Liver (tissue), 9 donors: Measurements from ENCODE around the gene UNC13B. TPM values are rescaled to one million over a fixed set of nuclear protein-coding genes. Genes with fewer than 3 reads are reported as not detected.
A peak's percentile ranks its signal among the peaks of the same experiment; 100 is the strongest.

Experiments
- DNase-seq: peaks from one replicate; pipeline ENCODE4 v3.0.0-alpha.2; 2017; ENCODE audit warnings: low spot score
- H3K27ac ChIP-seq, 2 donors: one replicate each; pipeline ENCODE4 v1.7.0; 2013; ENCODE audit warnings: inconsistent platforms in 2 of 2, low read length in 2 of 2, control low read depth in 1 of 2, low read depth in 1 of 2, mild to moderate bottlenecking in 1 of 2
- H3K27me3 ChIP-seq, 4 donors: one replicate each; pipeline versions ENCODE4 v1.6.1 to v1.7.0; 2013; ENCODE audit warnings: low read length in 3 of 4, inconsistent platforms in 1 of 4, mild to moderate bottlenecking in 1 of 4, moderate library complexity in 1 of 4; ENCODE audit not compliant: control insufficient read depth in 4 of 4, insufficient read depth in 4 of 4
- H3K36me3 ChIP-seq, 4 donors: one replicate each; pipeline versions ENCODE4 v1.6.1 to v1.7.0; 2013; ENCODE audit warnings: low read length in 3 of 4, mild to moderate bottlenecking in 3 of 4, low read depth in 1 of 4, moderate library complexity in 1 of 4; ENCODE audit not compliant: control insufficient read depth in 4 of 4, insufficient read depth in 3 of 4
- H3K4me1 ChIP-seq, 4 donors: one replicate each; pipeline versions ENCODE4 v1.6.1 to v1.7.0; 2013; ENCODE audit warnings: low read length in 3 of 4, mild to moderate bottlenecking in 3 of 4, moderate library complexity in 1 of 4; ENCODE audit not compliant: control insufficient read depth in 4 of 4, insufficient read depth in 4 of 4
- H3K4me3 ChIP-seq, 3 donors: one replicate each; pipeline versions ENCODE4 v1.6.1 to v1.7.0; 2013; ENCODE audit warnings: low read length in 3 of 3, control low read depth in 1 of 3, low read depth in 1 of 3, mild to moderate bottlenecking in 1 of 3
- H3K9ac ChIP-seq, 2 donors: one replicate each; pipeline ENCODE4 v1.7.0; 2013; ENCODE audit warnings: low read length in 2 of 2, mild to moderate bottlenecking in 2 of 2, moderate library complexity in 2 of 2, control low read depth in 1 of 2, low read depth in 1 of 2
- H3K9me3 ChIP-seq, 4 donors: one replicate each; pipeline versions ENCODE4 v1.6.1 to v1.7.0; 2013; ENCODE audit warnings: low read length in 3 of 4; ENCODE audit not compliant: control insufficient read depth in 4 of 4
- CTCF ChIP-seq: fragments of 150-350 bp; IDR thresholded peaks from 2 replicates; pipeline ENCODE4 v1.5.1; 2017; ENCODE audit warnings: improper control_type of control experiment, low read depth, low read length; ENCODE audit not compliant: missing input control
- EGR1 ChIP-seq, 2 donors: IDR thresholded peaks; 2 replicates each; pipeline ENCODE4 v1.6.1; 2016 to 2018; ENCODE audit warnings: antibody characterized with exemption in 2 of 2, low read depth in 2 of 2
- FOXA1 ChIP-seq: IDR thresholded peaks from 2 replicates; pipeline ENCODE4 v1.6.1; 2016; ENCODE audit warnings: antibody characterized with exemption
- FOXA2 ChIP-seq: IDR thresholded peaks from 2 replicates; pipeline ENCODE4 v1.6.1; 2016; ENCODE audit warnings: antibody characterized with exemption
- GABPA ChIP-seq, 2 donors: IDR thresholded peaks in 1 of 2; conservative IDR thresholded peaks in 1 of 2; 2 replicates each; pipeline ENCODE4 v1.6.1; 2016; ENCODE audit warnings: antibody characterized with exemption in 2 of 2, mild to moderate bottlenecking in 1 of 2, moderate library complexity in 1 of 2
- HNF4A ChIP-seq, 2 donors: conservative IDR thresholded peaks; 2 replicates each; pipeline ENCODE4 v1.6.1; 2016; ENCODE audit warnings: antibody characterized with exemption in 2 of 2, mild to moderate bottlenecking in 2 of 2
- HNF4G ChIP-seq: IDR thresholded peaks from 2 replicates; pipeline ENCODE4 v1.6.1; 2016; ENCODE audit warnings: antibody characterized with exemption
- JUND ChIP-seq, 2 donors: IDR thresholded peaks; 2 replicates each; pipeline ENCODE4 v1.6.1; 2016; ENCODE audit warnings: antibody characterized with exemption in 2 of 2
- NR2F2 ChIP-seq: IDR thresholded peaks from 2 replicates; pipeline ENCODE4 v1.6.1; 2016; ENCODE audit warnings: antibody characterized with exemption
- RAD21 ChIP-seq, 2 donors: IDR thresholded peaks; 2 replicates each; pipeline ENCODE4 v1.6.1; 2016; ENCODE audit warnings: antibody characterized with exemption in 2 of 2, mild to moderate bottlenecking in 2 of 2
- RXRA ChIP-seq, 2 donors: IDR thresholded peaks; 2 replicates each; pipeline ENCODE4 v1.6.1; 2017 to 2018; ENCODE audit warnings: antibody characterized with exemption in 2 of 2, mild to moderate bottlenecking in 1 of 2
- SP1 ChIP-seq: IDR thresholded peaks from 2 replicates; pipeline ENCODE4 v1.6.1; 2018; ENCODE audit warnings: antibody characterized with exemption, mild to moderate bottlenecking
- TAF1 ChIP-seq: conservative IDR thresholded peaks from 2 replicates; pipeline ENCODE4 v1.6.1; 2016; ENCODE audit warnings: antibody characterized with exemption, mild to moderate bottlenecking
- YY1 ChIP-seq: IDR thresholded peaks from 2 replicates; pipeline ENCODE4 v1.6.1; 2016; ENCODE audit warnings: antibody characterized with exemption, mild to moderate bottlenecking
- ZBTB33 ChIP-seq: IDR thresholded peaks from 2 replicates; pipeline ENCODE4 v1.6.1; 2016; ENCODE audit warnings: antibody characterized with exemption
- WGBS: extraction: QIAGEN DNeasy Blood & Tissue Kit; methylation state at CpG from one replicate; pipeline ENCODE4 v1.1.7; 2013; 5-methylcytosine and 5-hydroxymethylcytosine counted together
- polyA plus RNA-seq, 2 donors: library from polyadenylated mRNA; stranded (reverse) in 1 of 2; unstranded in 1 of 2; fragments of 200-250 nt in 1 of 2; fragments of >200 nt in 1 of 2; fragmentation: Nextera tagmentation in 1 of 2; extraction: Ambion mirVana in 1 of 2; gene quantifications; one replicate each; pipeline versions ENCODE4 v1.2.1 to v1.2.3, GENCODE V29; 2013 to 2015
- total RNA-seq, 2 donors: library from RNA; depleted of rRNA; stranded (reverse); fragments of >200 nt; gene quantifications; one replicate each; pipeline ENCODE4 v1.2.3, GENCODE V29; 2014
- TF ChIP-seq, protein P1 (sequence below): IDR thresholded peaks from 2 replicates; pipeline ENCODE4 v1.6.1; 2016; ENCODE audit warnings: antibody characterized with exemption, mild to moderate bottlenecking
- TF ChIP-seq, protein P2 (sequence below): IDR thresholded peaks from 2 replicates; pipeline ENCODE4 v1.6.1; 2016; ENCODE audit warnings: antibody characterized with exemption
- TF ChIP-seq, protein P3 (sequence below): IDR thresholded peaks from 2 replicates; pipeline ENCODE4 v1.6.1; 2016; ENCODE audit warnings: antibody characterized with exemption
- donor health status: healthy.
- donor health status: healthy.
- donor health status: healthy.
- donor health status: healthy.
- donor health status: healthy.

The UNC13B gene
- total and polyA plus RNA-seq, 4 donors, result 5.5 to 25.7 (median 11.9) TPM

DNA sequence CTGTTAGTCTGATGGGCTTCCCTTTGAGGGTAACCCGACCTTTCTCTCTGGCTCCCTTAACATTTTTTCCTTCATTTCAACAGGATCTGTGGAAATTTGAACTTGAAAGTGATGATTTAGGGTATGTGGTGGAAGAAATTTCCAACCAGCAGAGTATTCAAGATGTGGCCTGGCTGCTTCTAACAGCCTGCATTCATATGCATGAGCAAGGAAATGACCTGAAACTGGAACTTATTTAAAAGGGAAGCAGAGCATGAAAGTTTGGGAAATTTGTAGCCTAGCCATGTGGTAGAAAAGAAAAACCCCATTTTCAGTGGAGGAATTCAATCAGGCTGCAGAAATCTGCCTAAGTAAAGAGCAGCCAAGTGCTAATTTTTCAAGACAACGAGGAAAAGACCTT is 41.7 kb downstream of the UNC13B start:
- H3K27ac ChIP-seq, result no peak overlapping the region
- WGBS, result 87% methylated on average over 2 of the region's 2 CpGs
- no peaks in the 10 kb centered on the region for H3K4me1 ChIP-seq
- H3K4me3 ChIP-seq, result peak overlapping the region in 2 of 3 donors; percentile 23 to 49
- peaks cover 0 to 9% (median 6%) of the 10 kb centered on the region in 4 donors for H3K9me3 ChIP-seq
- peaks cover 0 to 2% (median 0%) of the 10 kb centered on the region in 4 donors for H3K36me3 ChIP-seq
- TF ChIP-seq SP1, result no peak
- no peak for TF ChIP-seq TAF1
- no peak for TF ChIP-seq CTCF
- TF ChIP-seq, protein P1, sequence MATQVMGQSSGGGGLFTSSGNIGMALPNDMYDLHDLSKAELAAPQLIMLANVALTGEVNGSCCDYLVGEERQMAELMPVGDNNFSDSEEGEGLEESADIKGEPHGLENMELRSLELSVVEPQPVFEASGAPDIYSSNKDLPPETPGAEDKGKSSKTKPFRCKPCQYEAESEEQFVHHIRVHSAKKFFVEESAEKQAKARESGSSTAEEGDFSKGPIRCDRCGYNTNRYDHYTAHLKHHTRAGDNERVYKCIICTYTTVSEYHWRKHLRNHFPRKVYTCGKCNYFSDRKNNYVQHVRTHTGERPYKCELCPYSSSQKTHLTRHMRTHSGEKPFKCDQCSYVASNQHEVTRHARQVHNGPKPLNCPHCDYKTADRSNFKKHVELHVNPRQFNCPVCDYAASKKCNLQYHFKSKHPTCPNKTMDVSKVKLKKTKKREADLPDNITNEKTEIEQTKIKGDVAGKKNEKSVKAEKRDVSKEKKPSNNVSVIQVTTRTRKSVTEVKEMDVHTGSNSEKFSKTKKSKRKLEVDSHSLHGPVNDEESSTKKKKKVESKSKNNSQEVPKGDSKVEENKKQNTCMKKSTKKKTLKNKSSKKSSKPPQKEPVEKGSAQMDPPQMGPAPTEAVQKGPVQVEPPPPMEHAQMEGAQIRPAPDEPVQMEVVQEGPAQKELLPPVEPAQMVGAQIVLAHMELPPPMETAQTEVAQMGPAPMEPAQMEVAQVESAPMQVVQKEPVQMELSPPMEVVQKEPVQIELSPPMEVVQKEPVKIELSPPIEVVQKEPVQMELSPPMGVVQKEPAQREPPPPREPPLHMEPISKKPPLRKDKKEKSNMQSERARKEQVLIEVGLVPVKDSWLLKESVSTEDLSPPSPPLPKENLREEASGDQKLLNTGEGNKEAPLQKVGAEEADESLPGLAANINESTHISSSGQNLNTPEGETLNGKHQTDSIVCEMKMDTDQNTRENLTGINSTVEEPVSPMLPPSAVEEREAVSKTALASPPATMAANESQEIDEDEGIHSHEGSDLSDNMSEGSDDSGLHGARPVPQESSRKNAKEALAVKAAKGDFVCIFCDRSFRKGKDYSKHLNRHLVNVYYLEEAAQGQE, result no peak
- TF ChIP-seq JUND (IDR thresholded peaks at IDR 0.05), result no peak
- no peak for TF ChIP-seq FOXA2
- TF ChIP-seq RAD21 (IDR thresholded peaks at IDR 0.05), result no peak
- TF ChIP-seq FOXA1, result no peak
- no peak for TF ChIP-seq HNF4G
- TF ChIP-seq HNF4A (conservative IDR thresholded peaks at IDR 0.05), result no peak
- TF ChIP-seq GABPA (IDR thresholded peaks at IDR 0.05 in 1 of 2, conservative IDR thresholded peaks at IDR 0.05 in 1 of 2), result no peak
- no peak for TF ChIP-seq YY1
- no peak for TF ChIP-seq ZBTB33
- no peak for TF ChIP-seq EGR1 (IDR thresholded peaks at IDR 0.05; ENCODE audit: low read depth in 2 of 2)
- TF ChIP-seq, protein P2, sequence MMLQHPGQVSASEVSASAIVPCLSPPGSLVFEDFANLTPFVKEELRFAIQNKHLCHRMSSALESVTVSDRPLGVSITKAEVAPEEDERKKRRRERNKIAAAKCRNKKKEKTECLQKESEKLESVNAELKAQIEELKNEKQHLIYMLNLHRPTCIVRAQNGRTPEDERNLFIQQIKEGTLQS, result no peak
- no peak for TF ChIP-seq RXRA (IDR thresholded peaks at IDR 0.05)
- TF ChIP-seq, protein P3, sequence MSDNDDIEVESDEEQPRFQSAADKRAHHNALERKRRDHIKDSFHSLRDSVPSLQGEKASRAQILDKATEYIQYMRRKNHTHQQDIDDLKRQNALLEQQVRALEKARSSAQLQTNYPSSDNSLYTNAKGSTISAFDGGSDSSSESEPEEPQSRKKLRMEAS, result no peak
- no peak for TF ChIP-seq NR2F2
- H3K27me3 ChIP-seq, result no peaks in the 10 kb centered on the region
- DNase-seq, result no peak
- no peak overlapping the region for H3K9ac ChIP-seq
